Kidney epithelial cell (primary cell): ENCODE results near the gene OR10J4. TPM values are rescaled to one million over a fixed set of nuclear protein-coding genes. Genes with fewer than 3 reads are reported as not detected.

Source experiments
- DNase-seq: peaks from one replicate; pipeline ENCODE4 v3.0.0-alpha.2; 2010; ENCODE audit warnings: low read depth
- H3K27me3 ChIP-seq: 2 replicates; pipeline ENCODE4 v1.6.0; 2011; ENCODE audit warnings: low read length; ENCODE audit not compliant: control insufficient read depth, insufficient read depth
- H3K36me3 ChIP-seq: 2 replicates; pipeline ENCODE4 v1.5.1; 2011; ENCODE audit warnings: low read length; ENCODE audit not compliant: control insufficient read depth, insufficient read depth
- H3K4me3 ChIP-seq: 2 replicates; pipeline ENCODE4 v1.5.1; 2011; ENCODE audit warnings: low read depth, mild to moderate bottlenecking, control low read depth, low read length
- total RNA-seq: library from RNA; depleted of rRNA; stranded (reverse); fragments of >200 nt; gene quantifications from 2 replicates; pipeline ENCODE4 v1.2.3, GENCODE V29; 2015
- TF ChIP-seq, protein P1 (sequence below): IDR thresholded peaks from 2 replicates; pipeline ENCODE4 v1.5.1; 2011; ENCODE audit warnings: mild to moderate bottlenecking, moderate library complexity, low read length, control low read depth, inconsistent platforms; ENCODE audit not compliant: insufficient read depth, poor library complexity, severe bottlenecking

OR10J4 gene
- total RNA-seq, 1 donor from 2014 or later, result not detected

DNA sequence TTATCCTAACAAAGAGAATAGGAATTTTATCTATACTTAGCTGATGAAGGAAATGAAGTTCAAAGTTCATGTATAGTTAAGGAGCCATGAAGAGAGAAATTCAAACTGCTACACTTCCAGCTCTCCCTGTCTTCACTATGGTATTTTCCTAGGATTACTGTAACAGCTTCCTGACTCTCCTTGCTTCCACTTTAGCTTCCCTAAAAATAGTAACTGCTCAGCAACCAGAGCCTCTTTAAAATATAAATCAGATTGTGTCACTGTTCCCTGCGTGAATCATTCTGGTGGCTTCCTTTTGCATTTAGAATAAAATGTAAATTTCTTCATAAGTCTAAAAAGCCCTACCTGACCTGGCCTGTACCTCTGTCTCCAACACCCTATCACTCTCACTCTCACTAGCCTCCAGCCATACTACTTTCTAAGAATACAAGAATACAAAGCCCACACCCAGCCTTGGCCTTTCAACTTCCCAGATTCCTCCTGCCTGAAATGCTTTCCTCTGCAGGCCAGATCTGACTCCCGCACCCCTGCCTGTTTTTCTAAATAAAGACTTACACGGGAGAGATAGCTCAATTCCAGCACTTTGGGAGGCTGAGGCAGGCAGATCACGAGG lies 38.0 kb downstream of the OR10J4 start:
- TF ChIP-seq, protein P1, sequence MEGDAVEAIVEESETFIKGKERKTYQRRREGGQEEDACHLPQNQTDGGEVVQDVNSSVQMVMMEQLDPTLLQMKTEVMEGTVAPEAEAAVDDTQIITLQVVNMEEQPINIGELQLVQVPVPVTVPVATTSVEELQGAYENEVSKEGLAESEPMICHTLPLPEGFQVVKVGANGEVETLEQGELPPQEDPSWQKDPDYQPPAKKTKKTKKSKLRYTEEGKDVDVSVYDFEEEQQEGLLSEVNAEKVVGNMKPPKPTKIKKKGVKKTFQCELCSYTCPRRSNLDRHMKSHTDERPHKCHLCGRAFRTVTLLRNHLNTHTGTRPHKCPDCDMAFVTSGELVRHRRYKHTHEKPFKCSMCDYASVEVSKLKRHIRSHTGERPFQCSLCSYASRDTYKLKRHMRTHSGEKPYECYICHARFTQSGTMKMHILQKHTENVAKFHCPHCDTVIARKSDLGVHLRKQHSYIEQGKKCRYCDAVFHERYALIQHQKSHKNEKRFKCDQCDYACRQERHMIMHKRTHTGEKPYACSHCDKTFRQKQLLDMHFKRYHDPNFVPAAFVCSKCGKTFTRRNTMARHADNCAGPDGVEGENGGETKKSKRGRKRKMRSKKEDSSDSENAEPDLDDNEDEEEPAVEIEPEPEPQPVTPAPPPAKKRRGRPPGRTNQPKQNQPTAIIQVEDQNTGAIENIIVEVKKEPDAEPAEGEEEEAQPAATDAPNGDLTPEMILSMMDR, result no peak
- no peaks in the 10 kb centered on the region for H3K27me3 ChIP-seq
- no peaks in the 10 kb centered on the region for H3K36me3 ChIP-seq
- no peak for DNase-seq
- H3K4me3 ChIP-seq, result no peak overlapping the region

DNA sequence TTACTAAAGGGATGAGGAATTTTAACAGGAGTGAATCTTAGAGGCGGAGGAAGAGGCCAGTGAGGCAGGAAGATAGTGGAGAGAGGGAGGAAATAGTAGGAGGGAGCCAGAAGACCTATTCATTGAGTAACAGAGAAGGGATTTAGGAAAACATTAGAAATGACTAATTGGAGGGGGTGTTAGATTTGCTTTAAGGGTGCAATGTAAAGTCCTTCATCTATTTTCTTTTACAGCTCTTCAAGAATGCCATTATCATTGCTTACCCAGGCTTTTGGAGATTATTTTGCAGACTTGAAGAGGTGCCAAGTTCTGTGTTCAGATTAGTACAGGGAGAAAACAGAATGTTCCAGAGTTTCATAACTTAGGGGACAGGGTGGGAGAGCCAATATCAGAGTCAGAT lies 41.3 kb downstream of the OR10J4 start:
- Histone ChIP-seq H3K27me3 (no peaks in the 10 kb centered on the region), H3K36me3 (no peaks in the 10 kb centered on the region), H3K4me3 (no peak overlapping the region)
- DNase-seq, result no peak
- TF ChIP-seq, protein P1, result no peak

DNA sequence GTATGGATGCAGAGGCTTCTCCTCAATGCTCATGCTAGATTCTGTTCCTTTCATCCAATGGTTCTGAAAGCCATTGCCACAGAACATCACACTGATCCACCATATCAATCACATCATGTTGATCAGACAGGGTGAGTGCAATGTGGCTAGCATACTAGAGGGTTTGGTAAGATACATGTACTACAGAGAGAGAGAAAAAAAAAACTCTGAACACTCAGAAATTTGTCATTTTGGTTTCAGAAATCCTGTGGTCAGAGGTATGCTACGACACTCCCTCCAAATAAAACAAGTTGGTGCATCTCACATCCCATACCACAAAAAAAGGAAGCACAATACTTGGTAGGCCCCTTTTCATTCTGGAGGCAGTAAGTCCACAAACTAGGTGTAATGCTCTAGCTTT lies 42.9 kb downstream of the OR10J4 start:
- TF ChIP-seq, protein P1, result no peak
- Histone ChIP-seq H3K4me3 (no peak overlapping the region), H3K36me3 (no peaks in the 10 kb centered on the region), H3K27me3 (no peaks in the 10 kb centered on the region)
- DNase-seq, result no peak

Other genes starting within 250 kb of the OR10J4 start
- not detected in 2 replicates for gene ACKR1, start 227.3 kb upstream of the OR10J4 start, total RNA-seq
- not detected in 2 replicates for gene FCER1A, start 129.9 kb upstream of the OR10J4 start, total RNA-seq
- gene OR10J1, start 7.5 kb downstream of the OR10J4 start, total RNA-seq, result not detected in 2 replicates
- gene OR10J5, start 103.8 kb downstream of the OR10J4 start, total RNA-seq, result not detected in 2 replicates
- gene APCS, start 155.6 kb downstream of the OR10J4 start, total RNA-seq, result not detected in 2 replicates